GM12875 (cell line): ENCODE data around the gene PSMB2.

Source experiments
- H3K4me3 ChIP-seq: one replicate; pipeline ENCODE4 v1.5.1; 2011; ENCODE audit warnings: low read depth, low read length, control low read depth
- CTCF ChIP-seq: IDR thresholded peaks from 2 replicates; pipeline ENCODE4 v1.5.1; 2011; ENCODE audit warnings: low read depth, mild to moderate bottlenecking, control low read depth, inconsistent platforms, low read length, moderate library complexity, borderline replicate concordance; ENCODE audit not compliant: insufficient read depth

The PSMB2 gene

DNA sequence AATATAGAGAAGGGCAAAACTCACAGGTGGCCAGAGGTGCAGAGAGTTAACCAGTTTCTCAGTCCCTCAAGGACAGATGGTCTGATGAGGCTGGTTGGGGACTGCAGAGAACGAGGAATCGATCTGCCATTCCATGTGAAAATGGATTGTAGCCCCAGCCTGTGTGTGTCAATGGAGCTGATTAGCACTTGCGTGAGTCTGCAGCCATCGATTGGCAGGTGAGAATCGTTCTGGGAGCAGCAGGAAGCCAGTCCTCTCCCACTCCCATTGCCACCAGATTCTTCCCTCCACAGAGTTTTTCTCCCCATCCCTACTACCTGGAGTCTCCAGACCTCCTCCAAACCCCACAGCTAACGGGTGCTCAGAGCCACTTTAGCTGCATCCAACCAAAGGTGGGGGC, 18.3 kb upstream of the PSMB2 start:
- no peak for TF ChIP-seq CTCF
- H3K4me3 ChIP-seq: no peak overlapping the region

DNA sequence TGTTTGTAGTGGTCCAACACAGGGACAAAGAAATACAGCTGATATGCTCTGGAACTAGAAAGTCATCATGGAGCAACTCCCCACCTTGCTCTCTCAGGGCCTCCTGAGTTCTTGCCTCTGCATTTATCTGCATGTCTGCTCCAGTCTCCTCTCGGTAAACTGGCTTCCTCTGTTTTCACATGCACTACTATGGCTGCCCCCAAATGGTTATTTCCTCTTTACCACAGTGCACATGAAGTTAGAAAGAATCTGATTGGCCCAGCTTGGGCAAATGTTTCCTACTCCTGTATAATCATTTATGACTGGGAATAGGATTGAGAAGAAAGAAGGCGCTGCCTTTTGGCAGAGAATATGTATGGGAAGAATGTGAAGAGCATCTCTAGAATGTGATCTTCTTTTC, 16.5 kb upstream of the PSMB2 start:
- no peak overlapping the region for H3K4me3 ChIP-seq
- TF ChIP-seq CTCF: no peak

DNA sequence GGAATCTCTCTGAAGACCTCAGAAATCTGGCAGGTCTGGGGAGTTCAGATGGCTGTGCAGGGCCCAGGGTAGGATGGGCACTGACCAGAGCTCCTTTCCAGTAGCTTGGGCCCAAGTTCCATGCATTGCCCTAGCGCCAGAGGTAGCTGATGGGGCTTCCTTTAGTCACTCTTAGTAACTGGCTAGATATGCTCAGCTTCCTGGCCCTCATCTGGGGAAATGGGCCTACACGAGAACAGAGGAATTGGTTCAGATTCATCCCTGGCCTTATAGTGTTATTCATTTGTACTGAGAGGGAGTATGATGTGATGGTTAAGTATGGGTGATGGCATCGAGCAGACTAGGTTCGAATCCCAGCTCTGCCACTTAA, 15.5 kb upstream of the PSMB2 start:
- no peak overlapping the region for H3K4me3 ChIP-seq
- no peak for TF ChIP-seq CTCF

DNA sequence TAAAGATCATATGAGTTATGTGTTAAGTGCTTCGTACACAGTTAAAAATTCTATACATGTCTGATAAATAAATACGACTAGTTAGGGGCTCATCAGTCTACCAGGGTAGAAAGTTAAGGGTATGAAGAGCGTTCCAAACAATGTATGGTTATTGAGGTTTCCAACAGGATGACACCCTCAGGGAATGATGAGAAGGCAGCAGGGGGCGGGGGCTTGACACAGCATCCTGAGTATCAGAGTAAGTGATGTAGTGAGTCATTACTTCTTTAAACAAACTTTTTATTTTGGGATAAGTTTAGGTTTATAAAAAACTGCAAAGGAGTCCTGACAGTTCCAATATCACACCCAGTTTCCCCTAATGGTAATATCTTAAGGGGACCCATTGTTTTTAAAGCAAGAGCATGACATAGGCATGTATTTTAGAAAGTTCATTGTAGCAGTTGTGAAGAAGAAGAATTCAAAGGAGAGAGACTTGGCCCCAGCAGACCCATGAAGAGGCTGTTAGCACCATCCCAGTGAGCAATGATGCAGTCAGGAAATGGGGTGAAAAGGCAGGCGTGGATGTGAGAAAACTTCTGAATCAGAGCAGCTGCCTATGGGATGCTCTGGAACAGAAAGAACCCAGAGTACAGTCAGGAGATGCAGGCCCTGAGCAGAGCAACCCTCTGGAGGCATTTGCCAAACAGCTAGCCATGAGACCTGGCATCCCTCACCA, 15.0 kb upstream of the PSMB2 start:
- H3K4me3 ChIP-seq: no peak overlapping the region
- no peak for TF ChIP-seq CTCF

- no peak overlapping the region for H3K4me3 ChIP-seq
Measured at GRCh38 chr1:35655196-35655595, 13.9 kb upstream of the PSMB2 start.

GRCh38 chr1:35650416-35650815, 9.1 kb upstream of the PSMB2 start:
- TF ChIP-seq CTCF: no peak
- no peak overlapping the region for H3K4me3 ChIP-seq

More at GRCh38 chr1:35655196-35655595, 13.9 kb upstream of the PSMB2 start:
- TF ChIP-seq CTCF: no peak

DNA sequence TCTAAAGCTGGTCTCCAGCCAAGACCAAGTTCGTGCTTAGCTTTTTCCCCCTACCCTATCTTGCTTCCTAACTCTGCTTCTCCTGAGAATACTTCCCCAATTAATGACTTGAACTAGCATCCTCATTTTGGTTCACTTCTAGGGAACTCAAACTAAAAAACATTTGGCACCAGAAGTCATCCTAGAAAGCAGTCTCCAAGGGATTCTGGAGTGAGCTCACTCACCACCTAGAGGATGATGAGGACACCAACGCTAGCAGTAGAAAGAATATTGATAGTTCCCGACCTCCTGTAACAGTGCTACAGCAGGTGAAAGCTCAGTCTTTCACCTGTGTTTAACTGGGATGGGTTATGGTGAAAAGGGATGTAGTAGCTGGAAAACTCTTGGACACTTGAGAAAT, 4.7 kb upstream of the PSMB2 start:
- no peak overlapping the region for H3K4me3 ChIP-seq
- TF ChIP-seq CTCF: no peak
